MCF 10A (cell line): ENCODE results near the gene C1QTNF1. TPM values are rescaled to one million over a fixed set of nuclear protein-coding genes. Genes with fewer than 3 reads are reported as not detected.

ENCODE experiments used
- BruUV-seq: library from RNA; stranded (reverse); fragments of 400-500 nt; replicated peaks from 2 replicates; lab custom pipeline; 2021; lab: Mats Ljungman, UMichigan
- CTCF ChIA-PET: fragments of 300-600 bp; sonication (Branson Sonifier 250); formaldehyde crosslinking; extraction: SDS; loops from one replicate; lab custom pipeline; 2021; ENCODE audit warnings: antibody characterized with exemption, inconsistent platforms; lab: Yijun Ruan, JAX
- POLR2A ChIA-PET: fragments of 300-600, 350-650 bp; sonication (Branson Sonifier 250); formaldehyde crosslinking; extraction: SDS; loops from one replicate; lab custom pipeline; 2020; ENCODE audit warnings: antibody characterized with exemption, inconsistent platforms; lab: Yijun Ruan, JAX
- DNase-seq: peaks from one replicate; pipeline ENCODE4 v3.0.0-alpha.2; 2018; ENCODE audit not compliant: unreplicated experiment
- H3K27ac Mint-ChIP-seq: one replicate; pipeline ENCODE4 v1.8.0; 2022; ENCODE audit warnings: mild to moderate bottlenecking, low read depth, mixed read lengths; ENCODE audit not compliant: unreplicated experiment
- H3K27me3 Mint-ChIP-seq: one replicate; pipeline ENCODE4 v1.8.0; 2022; ENCODE audit warnings: mixed read lengths; ENCODE audit not compliant: insufficient read depth, unreplicated experiment
- H3K36me3 Mint-ChIP-seq: one replicate; pipeline ENCODE4 v1.8.0; 2022; ENCODE audit warnings: mild to moderate bottlenecking, moderate library complexity, mixed read lengths; ENCODE audit not compliant: insufficient read depth, unreplicated experiment
- H3K4me1 Mint-ChIP-seq: one replicate; pipeline ENCODE4 v1.8.0; 2022; ENCODE audit warnings: mixed read lengths; ENCODE audit not compliant: insufficient read depth, unreplicated experiment
- H3K4me3 Mint-ChIP-seq: one replicate; pipeline ENCODE4 v1.8.0; 2022; ENCODE audit warnings: mild to moderate bottlenecking, moderate library complexity, mixed read lengths; ENCODE audit not compliant: unreplicated experiment
- H3K9me3 Mint-ChIP-seq: one replicate; pipeline ENCODE4 v1.8.0; 2022; ENCODE audit warnings: mixed read lengths; ENCODE audit not compliant: unreplicated experiment
- intact Hi-C: fragments of 100-400 bp; cut with micrococcal nuclease; formaldehyde crosslinking; loops from 2 replicates; pipeline ENCODE4 v1.14.1; 2022
- total RNA-seq: library from RNA; stranded (reverse); gene quantifications from 2 replicates; pipeline ENCODE4 v1.2.3, GENCODE V29; 2022
- TF ChIP-seq, protein P1 (sequence below): fragments of 200-600 bp; IDR thresholded peaks from one replicate; pipeline ENCODE4 v1.8.0; 2022; ENCODE audit warnings: antibody characterized with exemption, mild to moderate bottlenecking; ENCODE audit not compliant: unreplicated experiment

Gene C1QTNF1
- total RNA-seq, 1 experiment from 2014 or later, result 3.0 TPM

DNA sequence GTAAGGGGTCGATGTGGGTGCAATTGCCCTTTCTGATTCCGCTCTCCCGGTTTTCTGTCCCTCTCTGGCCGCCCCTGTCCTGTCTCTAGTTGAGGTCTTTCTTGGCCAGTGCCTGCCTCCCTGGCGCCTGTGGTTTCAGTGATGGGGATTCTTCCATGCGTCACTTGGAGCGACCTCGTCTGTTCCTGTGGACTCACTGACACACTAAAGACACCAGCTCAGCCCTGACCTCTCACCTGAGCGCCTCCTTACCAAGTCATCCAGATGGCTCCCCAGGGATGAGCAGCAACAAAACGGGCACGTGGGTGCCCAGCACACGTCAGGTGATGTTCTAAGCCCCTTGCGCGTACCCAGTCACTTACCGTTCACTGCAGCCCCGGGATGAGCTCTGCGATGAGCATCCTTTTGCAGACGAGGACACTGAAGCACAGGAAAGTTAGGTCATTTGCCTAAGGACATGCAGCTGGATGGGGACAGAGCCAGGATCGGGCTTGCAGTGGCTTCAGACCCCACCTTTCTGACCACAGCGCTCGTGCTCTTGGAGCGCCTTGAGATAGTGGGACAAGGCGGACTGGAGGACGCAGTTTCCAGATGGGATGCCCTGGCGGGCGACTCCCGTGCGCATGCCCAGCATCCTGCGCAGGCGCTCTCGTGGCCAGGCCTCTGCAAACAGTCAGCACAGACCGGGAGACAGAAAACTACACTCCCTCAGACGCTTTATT lies 32.8 kb upstream of the C1QTNF1 start:
- CTCF ChIA-PET, result interaction anchor here (0.6 to 1.3 kb wide), 7 partner anchors 20 to 233 kb away, joined by 3 to 4 read pairs (median 3); no protein-coding TSS in a partner anchor
- H3K27me3 Mint-ChIP-seq, result no peaks in the 10 kb centered on the region
- H3K4me3 Mint-ChIP-seq, result no peak overlapping the region
- H3K4me1 Mint-ChIP-seq, result peaks cover 10% of the 10 kb centered on the region
- peaks cover 59% of the 10 kb centered on the region for H3K36me3 Mint-ChIP-seq
- H3K9me3 Mint-ChIP-seq, result no peaks in the 10 kb centered on the region
- no peak overlapping the region for H3K27ac Mint-ChIP-seq
- BruUV-seq, result no TSS peak
- intact Hi-C loops, result no loop called here
- TF ChIP-seq, protein P1, sequence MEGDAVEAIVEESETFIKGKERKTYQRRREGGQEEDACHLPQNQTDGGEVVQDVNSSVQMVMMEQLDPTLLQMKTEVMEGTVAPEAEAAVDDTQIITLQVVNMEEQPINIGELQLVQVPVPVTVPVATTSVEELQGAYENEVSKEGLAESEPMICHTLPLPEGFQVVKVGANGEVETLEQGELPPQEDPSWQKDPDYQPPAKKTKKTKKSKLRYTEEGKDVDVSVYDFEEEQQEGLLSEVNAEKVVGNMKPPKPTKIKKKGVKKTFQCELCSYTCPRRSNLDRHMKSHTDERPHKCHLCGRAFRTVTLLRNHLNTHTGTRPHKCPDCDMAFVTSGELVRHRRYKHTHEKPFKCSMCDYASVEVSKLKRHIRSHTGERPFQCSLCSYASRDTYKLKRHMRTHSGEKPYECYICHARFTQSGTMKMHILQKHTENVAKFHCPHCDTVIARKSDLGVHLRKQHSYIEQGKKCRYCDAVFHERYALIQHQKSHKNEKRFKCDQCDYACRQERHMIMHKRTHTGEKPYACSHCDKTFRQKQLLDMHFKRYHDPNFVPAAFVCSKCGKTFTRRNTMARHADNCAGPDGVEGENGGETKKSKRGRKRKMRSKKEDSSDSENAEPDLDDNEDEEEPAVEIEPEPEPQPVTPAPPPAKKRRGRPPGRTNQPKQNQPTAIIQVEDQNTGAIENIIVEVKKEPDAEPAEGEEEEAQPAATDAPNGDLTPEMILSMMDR, result no peak
- POLR2A ChIA-PET, result no interaction called here
- DNase-seq, result no peak

DNA sequence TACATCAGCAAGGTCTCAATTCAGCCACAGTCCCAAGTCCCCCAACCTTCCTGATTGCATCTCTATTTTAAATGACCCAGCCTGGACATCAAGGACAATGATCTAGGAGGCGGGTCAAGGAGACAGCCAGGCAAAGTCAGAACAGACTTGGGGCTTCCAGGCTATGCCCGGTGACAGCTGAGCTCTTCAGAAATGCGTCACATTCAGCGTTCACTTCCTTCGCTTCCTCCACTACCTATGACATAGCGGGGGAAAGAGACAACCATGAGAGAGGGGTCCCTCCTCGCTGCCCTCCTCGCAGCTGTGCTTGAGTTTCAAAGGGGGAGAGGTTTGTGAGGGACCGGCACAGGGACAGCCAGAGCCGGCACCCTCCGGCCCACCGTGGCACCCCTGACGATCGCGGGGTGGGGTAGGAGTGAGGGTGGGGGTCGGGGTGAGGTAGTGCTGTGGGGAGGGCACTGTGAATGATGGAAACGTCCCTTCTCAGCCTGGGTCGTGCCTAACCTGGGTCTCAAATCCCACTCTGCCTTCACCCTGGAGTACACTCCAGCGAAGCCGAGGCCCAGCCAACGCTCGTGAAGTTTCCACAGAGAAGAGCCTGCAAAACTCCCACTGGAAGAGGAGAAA lies 31.9 kb upstream of the C1QTNF1 start:
- Mint-ChIP-seq H3K27me3 (no peaks in the 10 kb centered on the region), H3K9me3 (no peaks in the 10 kb centered on the region), H3K4me1 (peaks cover 1% of the 10 kb centered on the region), H3K36me3 (peaks cover 59% of the 10 kb centered on the region), H3K4me3 (no peak overlapping the region), H3K27ac (no peak overlapping the region)
- intact Hi-C loops, result no loop called here
- ChIA-PET CTCF (interaction anchor here (0.6 to 1.1 kb wide), 5 partner anchors 21 to 203 kb away, joined by 3 to 4 read pairs (median 3); no protein-coding TSS in a partner anchor), POLR2A (no interaction called here)
- DNase-seq, result no peak
- BruUV-seq, result TSS peak; percentile 22
- TF ChIP-seq, protein P1, result no peak

DNA sequence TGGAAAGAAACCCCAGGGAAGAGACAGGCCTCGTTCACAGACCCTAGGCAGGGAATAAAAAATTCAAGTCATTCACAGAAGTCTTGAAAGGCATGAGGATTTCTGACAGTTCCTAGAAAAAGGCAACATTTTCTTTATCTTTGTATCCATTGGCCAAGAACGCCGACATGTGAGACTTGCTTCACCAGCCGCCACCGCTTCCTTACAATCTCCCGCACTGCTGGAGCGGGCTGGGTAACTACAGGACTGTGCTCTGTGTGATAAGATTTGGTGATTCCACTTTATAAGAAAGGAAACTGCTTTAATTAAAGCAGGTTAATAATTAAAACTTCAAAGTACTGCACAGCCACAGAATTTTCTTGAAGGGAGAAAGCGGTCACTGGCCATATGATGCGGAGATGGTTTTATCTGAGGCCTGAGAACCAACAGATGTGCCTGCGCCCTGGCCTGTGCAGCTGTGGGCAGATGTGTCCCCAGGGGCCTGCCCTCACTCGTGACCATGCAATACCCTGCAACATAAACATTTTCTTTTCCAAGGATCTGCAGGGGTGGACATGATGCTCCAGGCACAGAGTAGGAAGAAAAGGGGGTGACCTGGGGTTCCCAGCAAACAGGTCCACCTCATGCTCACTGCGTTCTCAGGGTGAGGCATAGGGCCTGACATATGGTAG lies 31.3 kb upstream of the C1QTNF1 start:
- ChIA-PET CTCF (interaction anchor here (0.6 to 1.3 kb wide), 11 partner anchors 10 to 305 kb away, joined by 3 to 6 read pairs (median 3); no protein-coding TSS in a partner anchor), POLR2A (no interaction called here)
- no TSS peak for BruUV-seq
- no peaks in the 10 kb centered on the region for H3K27me3 Mint-ChIP-seq
- intact Hi-C loops, result no loop called here
- TF ChIP-seq, protein P1, result no peak
- peaks cover 58% of the 10 kb centered on the region for H3K36me3 Mint-ChIP-seq
- DNase-seq, result no peak
- H3K27ac Mint-ChIP-seq, result no peak overlapping the region
- H3K9me3 Mint-ChIP-seq, result no peaks in the 10 kb centered on the region
- H3K4me1 Mint-ChIP-seq, result no peaks in the 10 kb centered on the region
- no peak overlapping the region for H3K4me3 Mint-ChIP-seq
